Activated gamma-delta T cell treated with Interleukin-2 at 50 U/mL for 16 hours (primary cell): Measurements from ENCODE around the gene FGD6.
"Not testable (repeated sequence)": the region's sequence is repeated elsewhere in the genome, so short reads cannot be mapped to it uniquely, and the experiment has no call there.

Source experiments
- DNase-seq: peaks from one replicate; pipeline ENCODE4 v3.0.0-alpha.2; 2020

FGD6 gene

GRCh38 chr12:95204141-95204866 lies 13.0 kb downstream of the FGD6 start:
- DNase-seq = no peak

GRCh38 chr12:95203487-95204030 lies 13.7 kb downstream of the FGD6 start:
- DNase-seq = no peak

- DNase-seq = no peak
Observed at GRCh38 chr12:95202691-95203486, 14.4 kb downstream of the FGD6 start.

- no peak for DNase-seq
Observed at GRCh38 chr12:95201056-95201670, 16.1 kb downstream of the FGD6 start.

GRCh38 chr12:95200128-95200894 lies 17.0 kb downstream of the FGD6 start:
- no peak for DNase-seq

- no peak for DNase-seq
Observed at GRCh38 chr12:95198914-95199313, 18.4 kb downstream of the FGD6 start.

GRCh38 chr12:95197636-95198035 lies 19.6 kb downstream of the FGD6 start:
- DNase-seq = no peak

- DNase-seq = not testable (repeated sequence)
Observed at GRCh38 chr12:95196875-95197569, 20.2 kb downstream of the FGD6 start.

GRCh38 chr12:95195122-95195521 lies 22.1 kb downstream of the FGD6 start:
- no peak for DNase-seq

GRCh38 chr12:95193139-95193538 lies 24.1 kb downstream of the FGD6 start:
- DNase-seq = no peak

- DNase-seq = no peak
Observed at GRCh38 chr12:95192271-95192670, 25.0 kb downstream of the FGD6 start.

- DNase-seq = no peak
Observed at GRCh38 chr12:95191060-95191696, 26.1 kb downstream of the FGD6 start.

GRCh38 chr12:95187865-95188415 lies 29.3 kb downstream of the FGD6 start:
- no peak for DNase-seq

GRCh38 chr12:95185854-95186253 lies 31.4 kb downstream of the FGD6 start:
- DNase-seq = no peak

GRCh38 chr12:95185072-95185471 lies 32.2 kb downstream of the FGD6 start:
- no peak for DNase-seq

- no peak for DNase-seq
Observed at GRCh38 chr12:95184121-95184520, 33.1 kb downstream of the FGD6 start.

- DNase-seq = no peak
Observed at GRCh38 chr12:95182868-95183415, 34.3 kb downstream of the FGD6 start.

GRCh38 chr12:95181103-95181502 lies 36.2 kb downstream of the FGD6 start:
- DNase-seq = no peak

- DNase-seq = no peak
Observed at GRCh38 chr12:95179011-95179410, 38.3 kb downstream of the FGD6 start.

GRCh38 chr12:95178136-95178535 lies 39.1 kb downstream of the FGD6 start:
- DNase-seq = no peak

- DNase-seq = no peak
Observed at GRCh38 chr12:95177201-95177768, 40.0 kb downstream of the FGD6 start.
